CD4-positive, alpha-beta T cell treated with Interferon alpha-2 for 1 hour (primary cell): Measurements from ENCODE around the gene NTM.
A peak's percentile ranks its signal among the peaks of the same experiment; 100 is the strongest.
"Not testable (repeated sequence)": the region's sequence is repeated elsewhere in the genome, so short reads cannot be mapped to it uniquely, and the experiment has no call there.

ENCODE experiments used
- DNase-seq, 2 donors: peaks; one replicate each; pipeline ENCODE4 v3.0.0-alpha.2; 2020 to 2022

The NTM gene

GRCh38 chr11:132064987-132065620 is 694.7 kb downstream of the NTM start:
- DNase-seq: no peak

GRCh38 chr11:132068556-132068955 is 698.1 kb downstream of the NTM start:
- DNase-seq: no peak

GRCh38 chr11:132069593-132069992 is 699.2 kb downstream of the NTM start:
- not testable (repeated sequence) for DNase-seq

GRCh38 chr11:132070907-132071306 is 700.5 kb downstream of the NTM start:
- DNase-seq: not testable (repeated sequence)

GRCh38 chr11:132072044-132072857 is 701.8 kb downstream of the NTM start:
- DNase-seq: no peak

- DNase-seq: no peak
Observed at GRCh38 chr11:132072858-132073211, 702.4 kb downstream of the NTM start.

- DNase-seq: no peak
Observed at GRCh38 chr11:132073787-132074186, 703.4 kb downstream of the NTM start.

- DNase-seq: no peak
Observed at GRCh38 chr11:132075447-132075846, 705.0 kb downstream of the NTM start.

- no peak for DNase-seq
Observed at GRCh38 chr11:132077416-132077815, 707.0 kb downstream of the NTM start.

GRCh38 chr11:132078264-132079076 is 708.1 kb downstream of the NTM start:
- DNase-seq: no peak

- DNase-seq: no peak
Observed at GRCh38 chr11:132080127-132080526, 709.7 kb downstream of the NTM start.

- DNase-seq: no peak
Observed at GRCh38 chr11:132082566-132082965, 712.2 kb downstream of the NTM start.

GRCh38 chr11:132084433-132084832 is 714.0 kb downstream of the NTM start:
- no peak for DNase-seq

GRCh38 chr11:132087148-132087547 is 716.7 kb downstream of the NTM start:
- DNase-seq: no peak

GRCh38 chr11:132088551-132088950 is 718.1 kb downstream of the NTM start:
- DNase-seq: no peak

GRCh38 chr11:132093536-132094259 is 723.3 kb downstream of the NTM start:
- peak; percentile 5 to 21 for DNase-seq

- DNase-seq: no peak
Observed at GRCh38 chr11:132094598-132094997, 724.2 kb downstream of the NTM start.

GRCh38 chr11:132095230-132096131 is 725.1 kb downstream of the NTM start:
- no peak for DNase-seq

- DNase-seq: no peak
Observed at GRCh38 chr11:132096132-132096825, 725.9 kb downstream of the NTM start.

- peak; percentile 4 to 5 for DNase-seq
Observed at GRCh38 chr11:132099692-132100091, 729.3 kb downstream of the NTM start.

- no peak for DNase-seq
Observed at GRCh38 chr11:132100583-132100982, 730.2 kb downstream of the NTM start.
